Neuronal stem cell (in vitro differentiated cells): ENCODE measurements around the gene BNIP5.
A peak's percentile ranks its signal among the peaks of the same experiment; 100 is the strongest.

Experiments
- DNase-seq: peaks from one replicate; pipeline ENCODE4 v3.0.0-alpha.2; 2013; ENCODE audit warnings: low spot score
- H2AFZ ChIP-seq: one replicate; pipeline ENCODE4 v1.6.1; 2013; ENCODE audit warnings: mild to moderate bottlenecking, low read length, inconsistent platforms
- H2AK5ac ChIP-seq: 2 replicates; pipeline ENCODE4 v1.6.1; 2013; ENCODE audit warnings: low read depth, mild to moderate bottlenecking, inconsistent platforms, low read length, moderate library complexity, mixed read lengths
- H2BK120ac ChIP-seq: 2 replicates; pipeline ENCODE4 v1.6.1; 2013; ENCODE audit warnings: low read depth, mild to moderate bottlenecking, inconsistent platforms, low read length, moderate library complexity, mixed read lengths
- H2BK12ac ChIP-seq: one replicate; pipeline ENCODE4 v1.6.1; 2013; ENCODE audit warnings: low read length, inconsistent platforms
- H2BK15ac ChIP-seq: 2 replicates; pipeline ENCODE4 v1.6.1; 2013; ENCODE audit warnings: mild to moderate bottlenecking, low read length, inconsistent platforms, mixed read lengths
- H2BK5ac ChIP-seq: one replicate; pipeline ENCODE4 v1.6.1; 2013; ENCODE audit warnings: inconsistent platforms, mild to moderate bottlenecking, low read length, moderate library complexity
- H3K14ac ChIP-seq: one replicate; pipeline ENCODE4 v1.6.1; 2013; ENCODE audit warnings: low read length, inconsistent platforms
- H3K18ac ChIP-seq: 2 replicates; pipeline ENCODE4 v1.6.1; 2013; ENCODE audit warnings: low read length, inconsistent platforms
- H3K23ac ChIP-seq: 2 replicates; pipeline ENCODE4 v1.6.1; 2013; ENCODE audit warnings: low read depth, mild to moderate bottlenecking, mixed read lengths, low read length, inconsistent platforms; ENCODE audit not compliant: poor library complexity
- H3K27ac ChIP-seq: replicated peaks from 3 replicates; pipeline ENCODE4 v1.5.1; 2013; ENCODE audit warnings: low read length, inconsistent platforms
- H3K27me3 ChIP-seq, 3 experiments: 2 replicates each; pipeline ENCODE4 v1.6.1; 2013; ENCODE audit warnings: low read length in 3 of 3, mild to moderate bottlenecking in 2 of 3, inconsistent platforms in 1 of 3, low read depth in 1 of 3, mixed read lengths in 1 of 3, moderate library complexity in 1 of 3; ENCODE audit not compliant: control insufficient read depth in 3 of 3, insufficient read depth in 3 of 3
- H3K36me3 ChIP-seq, 2 donors: replicated peaks in 1 of 2; 2 replicates each; pipeline ENCODE4 v1.6.1; 2013; ENCODE audit warnings: low read length in 2 of 2; ENCODE audit not compliant: control insufficient read depth in 2 of 2, insufficient read depth in 2 of 2
- H3K4ac ChIP-seq: 2 replicates; pipeline ENCODE4 v1.6.1; 2013; ENCODE audit warnings: inconsistent platforms, mild to moderate bottlenecking, low read length, moderate library complexity
- H3K4me1 ChIP-seq, 2 donors: 1 replicate in 1 of 2; 2 replicates in 1 of 2; pipeline ENCODE4 v1.6.1; 2013; ENCODE audit warnings: low read length in 2 of 2, low read depth in 1 of 2; ENCODE audit not compliant: control insufficient read depth in 2 of 2, insufficient read depth in 1 of 2
- H3K4me2 ChIP-seq: one replicate; pipeline ENCODE4 v1.6.1; 2013; ENCODE audit warnings: mild to moderate bottlenecking, low read length, inconsistent platforms; ENCODE audit not compliant: insufficient read depth, poor library complexity, severe bottlenecking
- H3K4me3 ChIP-seq, 2 donors: 2 replicates each; pipeline ENCODE4 v1.5.1; 2013; ENCODE audit warnings: low read length in 2 of 2, mild to moderate bottlenecking in 2 of 2, inconsistent platforms in 1 of 2, moderate library complexity in 1 of 2
- H3K79me1 ChIP-seq: one replicate; pipeline ENCODE4 v1.6.1; 2013; ENCODE audit warnings: low read depth, mild to moderate bottlenecking, inconsistent platforms, low read length, moderate library complexity
- H3K9ac ChIP-seq: one replicate; pipeline ENCODE4 v1.6.1; 2013; ENCODE audit warnings: mild to moderate bottlenecking, low read depth, low read length, inconsistent platforms; ENCODE audit not compliant: poor library complexity
- H3K9me3 ChIP-seq, 2 donors: replicated peaks in 1 of 2; 2 replicates each; pipeline versions ENCODE3 to v1.6.1; 2013; ENCODE audit warnings: low read length in 2 of 2, mild to moderate bottlenecking in 2 of 2, inconsistent platforms in 1 of 2, low read depth in 1 of 2, mixed read lengths in 1 of 2, moderate library complexity in 1 of 2; ENCODE audit not compliant: control insufficient read depth in 2 of 2, insufficient read depth in 1 of 2
- H4K8ac ChIP-seq: one replicate; pipeline ENCODE4 v1.6.1; 2013; ENCODE audit warnings: low read depth, mild to moderate bottlenecking, inconsistent platforms, low read length, moderate library complexity
- H4K91ac ChIP-seq: one replicate; pipeline ENCODE4 v1.6.1; 2013; ENCODE audit warnings: low read length, low read depth, mild to moderate bottlenecking, inconsistent platforms; ENCODE audit not compliant: poor library complexity
- WGBS, 2 donors: extraction: QIAGEN DNeasy Blood & Tissue Kit; methylation state at CpG; one replicate each; pipeline ENCODE4 v1.1.7; 2013; ENCODE audit warnings: missing lambda C conversion rate in 2 of 2, mixed read lengths in 1 of 2; ENCODE audit not compliant: insufficient read length in 2 of 2, insufficient replicate concordance in 1 of 2; ENCODE audit errors: extremely low coverage in 2 of 2; 5-methylcytosine and 5-hydroxymethylcytosine counted together

BNIP5 gene

GRCh38 chr6:36352477-36353157 is 15.9 kb upstream of the BNIP5 start:
- peaks cover 0 to 5% (median 0%) of the 10 kb centered on the region in 3 experiments for H3K27me3 ChIP-seq
- H3K18ac ChIP-seq, result no peak overlapping the region
- no peak overlapping the region for H2BK5ac ChIP-seq
- H3K4me2 ChIP-seq, result no peak overlapping the region
- H3K4me3 ChIP-seq, result no peak overlapping the region
- H3K27ac ChIP-seq, result no peak overlapping the region
- no peak for DNase-seq
- no peak overlapping the region for H3K14ac ChIP-seq
- no peaks in the 10 kb centered on the region for H3K79me1 ChIP-seq
- H3K4ac ChIP-seq, result no peak overlapping the region
- no peaks in the 10 kb centered on the region for H3K9me3 ChIP-seq
- H4K91ac ChIP-seq, result no peak overlapping the region
- H2BK120ac ChIP-seq, result no peak overlapping the region
- no peak overlapping the region for H2BK12ac ChIP-seq
- H3K36me3 ChIP-seq, result no peaks in the 10 kb centered on the region
- no peak overlapping the region for H2AK5ac ChIP-seq
- H3K4me1 ChIP-seq, result no peaks in the 10 kb centered on the region
- no peak overlapping the region for H4K8ac ChIP-seq
- H3K9ac ChIP-seq, result no peak overlapping the region
- no peak overlapping the region for H3K23ac ChIP-seq
- H2AFZ ChIP-seq, result no peak overlapping the region
- WGBS, 2 donors, result no CpG with 5 or more reads among the region's 8 CpGs
- H2BK15ac ChIP-seq, result no peak overlapping the region

GRCh38 chr6:36350681-36351571 is 14.2 kb upstream of the BNIP5 start:
- no peak overlapping the region for H2BK120ac ChIP-seq
- no peak overlapping the region for H3K23ac ChIP-seq
- no peak overlapping the region for H2BK12ac ChIP-seq
- no peak overlapping the region for H3K27ac ChIP-seq
- peak overlapping the region in 1 of 2 donors; percentile 23 for H3K4me3 ChIP-seq
- no peak overlapping the region for H2BK5ac ChIP-seq
- no CpG with 5 or more reads among the region's 15 CpGs for WGBS, 2 donors
- H3K9ac ChIP-seq, result no peak overlapping the region
- H4K8ac ChIP-seq, result no peak overlapping the region
- peaks cover 0 to 5% (median 0%) of the 10 kb centered on the region in 3 experiments for H3K27me3 ChIP-seq
- no peak for DNase-seq
- H3K14ac ChIP-seq, result no peak overlapping the region
- no peaks in the 10 kb centered on the region for H3K79me1 ChIP-seq
- H3K4ac ChIP-seq, result no peak overlapping the region
- H3K36me3 ChIP-seq, result no peaks in the 10 kb centered on the region
- H3K18ac ChIP-seq, result peak overlapping the region; percentile 15
- H3K4me2 ChIP-seq, result no peak overlapping the region
- no peak overlapping the region for H2BK15ac ChIP-seq
- H2AK5ac ChIP-seq, result no peak overlapping the region
- H3K4me1 ChIP-seq, result peaks cover 0 to 2% of the 10 kb centered on the region in 2 donors
- H3K9me3 ChIP-seq, result no peaks in the 10 kb centered on the region
- H4K91ac ChIP-seq, result no peak overlapping the region
- peak overlapping the region; percentile 18 for H2AFZ ChIP-seq

- Histone ChIP-seq H3K27ac (no peak overlapping the region), H2BK12ac (no peak overlapping the region), H3K9me3 (no peaks in the 10 kb centered on the region), H3K4ac (no peak overlapping the region), H3K18ac (no peak overlapping the region), H3K14ac (no peak overlapping the region), H4K91ac (no peak overlapping the region), H4K8ac (no peak overlapping the region), H2BK5ac (no peak overlapping the region), H3K4me3 (no peak overlapping the region), H3K36me3 (no peaks in the 10 kb centered on the region), H2BK120ac (no peak overlapping the region), H2AFZ (no peak overlapping the region), H3K27me3 (peaks cover 0 to 5% (median 0%) of the 10 kb centered on the region in 3 experiments), H2AK5ac (no peak overlapping the region), H3K4me1 (peaks cover 0 to 5% of the 10 kb centered on the region in 2 donors), H3K4me2 (no peak overlapping the region), H2BK15ac (no peak overlapping the region), H3K23ac (no peak overlapping the region), H3K79me1 (no peaks in the 10 kb centered on the region), H3K9ac (no peak overlapping the region)
- WGBS, 2 donors, result no CpG with 5 or more reads among the region's 4 CpGs
- DNase-seq, result no peak
These were observed 13.4 kb upstream of the BNIP5 start for GRCh38 chr6:36350082-36350481.

- Histone ChIP-seq H3K4me1 (peaks cover 0 to 5% of the 10 kb centered on the region in 2 donors), H3K18ac (no peak overlapping the region), H3K9me3 (no peaks in the 10 kb centered on the region), H2AFZ (no peak overlapping the region), H3K27ac (no peak overlapping the region), H3K23ac (no peak overlapping the region), H2BK5ac (no peak overlapping the region), H3K27me3 (peaks cover 0 to 5% (median 0%) of the 10 kb centered on the region in 3 experiments), H2BK15ac (no peak overlapping the region), H2BK12ac (no peak overlapping the region), H3K4me3 (no peak overlapping the region), H3K36me3 (no peaks in the 10 kb centered on the region), H3K4ac (no peak overlapping the region), H2AK5ac (no peak overlapping the region), H3K9ac (no peak overlapping the region), H3K79me1 (no peaks in the 10 kb centered on the region), H4K8ac (no peak overlapping the region), H3K4me2 (no peak overlapping the region), H2BK120ac (no peak overlapping the region), H4K91ac (no peak overlapping the region), H3K14ac (no peak overlapping the region)
- WGBS, 2 donors, result no CpG with 5 or more reads among the region's 6 CpGs
- no peak for DNase-seq
These were observed 12.6 kb upstream of the BNIP5 start for GRCh38 chr6:36349240-36349639.
